Loucy (cell line): ENCODE measurements around the gene TEP1.
"Not testable (repeated sequence)": the region's sequence is repeated elsewhere in the genome, so short reads cannot be mapped to it uniquely, and the experiment has no call there.

Experiments
- H2AFZ ChIP-seq: fragments of 200-600 bp; sonication (generic); 2 replicates; pipeline ENCODE4 v1.6.0; 2016; ENCODE audit warnings: antibody characterized with exemption, mild to moderate bottlenecking, low read length, moderate library complexity
- H3F3A ChIP-seq: fragments of 200-600 bp; 2 replicates; pipeline ENCODE4 v1.6.0; 2016; ENCODE audit warnings: antibody characterized with exemption, low read depth, mild to moderate bottlenecking
- H3K27me3 ChIP-seq: fragments of 200-600 bp; sonication (generic); 2 replicates; pipeline ENCODE4 v1.6.1; 2014; ENCODE audit warnings: low read length, mild to moderate bottlenecking; ENCODE audit not compliant: insufficient read depth, poor library complexity, severe bottlenecking
- H3K36me3 ChIP-seq: fragments of 200-600 bp; sonication (generic); 2 replicates; pipeline ENCODE4 v1.6.1; 2016; ENCODE audit warnings: low read length; ENCODE audit not compliant: insufficient read depth
- H3K4me1 ChIP-seq: fragments of 200-600 bp; sonication (generic); 2 replicates; pipeline ENCODE4 v1.5.1; 2014; ENCODE audit warnings: low read length, mild to moderate bottlenecking; ENCODE audit not compliant: insufficient read depth, poor library complexity, severe bottlenecking
- H3K4me2 ChIP-seq: fragments of 200-600 bp; sonication (generic); 2 replicates; pipeline ENCODE4 v1.6.0; 2014; ENCODE audit warnings: antibody characterized with exemption, low read length, low read depth, mild to moderate bottlenecking; ENCODE audit not compliant: poor library complexity, severe bottlenecking
- H3K4me3 ChIP-seq: fragments of 200-600 bp; sonication (generic); 2 replicates; pipeline ENCODE4 v1.5.1; 2014; ENCODE audit warnings: low read length, mild to moderate bottlenecking, mixed read lengths; ENCODE audit not compliant: poor library complexity, severe bottlenecking
- H3K79me2 ChIP-seq: fragments of 200-600 bp; sonication (generic); 2 replicates; pipeline ENCODE4 v1.6.1; 2014; ENCODE audit warnings: low read length; ENCODE audit not compliant: insufficient read depth
- H3K9ac ChIP-seq: fragments of 200-600 bp; sonication (generic); 2 replicates; pipeline ENCODE4 v1.6.0; 2014; ENCODE audit warnings: mild to moderate bottlenecking, low read depth, low read length, moderate library complexity; ENCODE audit not compliant: poor library complexity, severe bottlenecking
- H3K9me2 ChIP-seq: fragments of 200-600 bp; sonication (generic); replicated peaks from 2 replicates; pipeline ENCODE4 v1.6.1; 2016; ENCODE audit warnings: low read depth, low read length, mixed read lengths
- H3K9me3 ChIP-seq: fragments of 200-600 bp; sonication (generic); 2 replicates; pipeline ENCODE4 v1.6.1; 2014; ENCODE audit warnings: mild to moderate bottlenecking, antibody characterized with exemption, low read length, low read depth; ENCODE audit not compliant: insufficient read depth
- H4K20me1 ChIP-seq: fragments of 200-600 bp; sonication (generic); 2 replicates; pipeline ENCODE4 v1.6.0; 2014; ENCODE audit warnings: antibody characterized with exemption, low read length, mild to moderate bottlenecking; ENCODE audit not compliant: insufficient read depth, poor library complexity, severe bottlenecking
- CTCF ChIP-seq: fragments of 200-600 bp; sonication (generic); conservative IDR thresholded peaks from 2 replicates; pipeline ENCODE4 v1.5.1; 2014; ENCODE audit warnings: mild to moderate bottlenecking, antibody characterized with exemption, low read length
- EZH2phosphoT487 ChIP-seq: fragments of 200-600 bp; IDR thresholded peaks from 2 replicates; pipeline ENCODE4 v1.6.1; 2018; ENCODE audit warnings: antibody characterized with exemption, mild to moderate bottlenecking, moderate library complexity, borderline replicate concordance

The TEP1 gene

GRCh38 chr14:20375471-20375870 is 37.8 kb downstream of the TEP1 start:
- H4K20me1 ChIP-seq, result no peaks in the 10 kb centered on the region
- no peaks in the 10 kb centered on the region for H3K9me3 ChIP-seq
- H3K4me1 ChIP-seq, result no peaks in the 10 kb centered on the region
- H3K79me2 ChIP-seq, result no peaks in the 10 kb centered on the region
- H3K4me2 ChIP-seq, result no peak overlapping the region
- no peak overlapping the region for H3K4me3 ChIP-seq
- no peaks in the 10 kb centered on the region for H3K27me3 ChIP-seq
- H3K36me3 ChIP-seq, result peaks cover 93% of the 10 kb centered on the region; the same call in 1 of the 2 replicates
- no peak for TF ChIP-seq CTCF
- no peaks in the 10 kb centered on the region for H3F3A ChIP-seq
- no peaks in the 10 kb centered on the region for H3K9me2 ChIP-seq
- no peak overlapping the region for H2AFZ ChIP-seq
- H3K9ac ChIP-seq, result no peak overlapping the region

- H3K36me3 ChIP-seq, result peaks cover 83% of the 10 kb centered on the region; the same call in 1 of the 2 replicates
- H3K9ac ChIP-seq, result no peak overlapping the region
- TF ChIP-seq EZH2phosphoT487 (no peak), CTCF (no peak)
- H4K20me1 ChIP-seq, result no peaks in the 10 kb centered on the region
- H3F3A ChIP-seq, result no peaks in the 10 kb centered on the region
- no peak overlapping the region for H2AFZ ChIP-seq
- H3K27me3 ChIP-seq, result no peaks in the 10 kb centered on the region
- no peaks in the 10 kb centered on the region for H3K4me1 ChIP-seq
- no peaks in the 10 kb centered on the region for H3K9me3 ChIP-seq
- H3K4me3 ChIP-seq, result no peak overlapping the region
- no peak overlapping the region for H3K4me2 ChIP-seq
- no peaks in the 10 kb centered on the region for H3K9me2 ChIP-seq
- no peaks in the 10 kb centered on the region for H3K79me2 ChIP-seq
Observed at GRCh38 chr14:20372796-20373195, 40.5 kb downstream of the TEP1 start.

GRCh38 chr14:20365928-20366327 is 47.4 kb downstream of the TEP1 start:
- Histone ChIP-seq H3K9me3 (no peaks in the 10 kb centered on the region), H3K27me3 (no peaks in the 10 kb centered on the region), H3K36me3 (peaks cover 34% of the 10 kb centered on the region; the same call in 1 of the 2 replicates), H4K20me1 (no peaks in the 10 kb centered on the region), H3K9ac (no peak overlapping the region), H3F3A (no peaks in the 10 kb centered on the region), H3K4me3 (no peak overlapping the region), H2AFZ (no peak overlapping the region), H3K4me1 (no peaks in the 10 kb centered on the region), H3K9me2 (no peaks in the 10 kb centered on the region), H3K79me2 (no peaks in the 10 kb centered on the region), H3K4me2 (no peak overlapping the region)
- TF ChIP-seq EZH2phosphoT487, result no peak
- TF ChIP-seq CTCF, result no peak

- not testable (repeated sequence) for H3F3A ChIP-seq, H4K20me1 ChIP-seq, H3K4me1 ChIP-seq, H3K9me3 ChIP-seq, H3K79me2 ChIP-seq, H3K27me3 ChIP-seq, H3K9me2 ChIP-seq, H3K4me3 ChIP-seq, H3K4me2 ChIP-seq, H3K9ac ChIP-seq, H2AFZ ChIP-seq
- H3K36me3 ChIP-seq, result peaks cover 60% of the 10 kb centered on the region
Observed at GRCh38 chr14:20358474-20358873, 54.8 kb downstream of the TEP1 start.
